GM12801 (cell line): ENCODE data around the gene MST1.

ENCODE experiments used
- TF ChIP-seq, protein P1 (sequence below): IDR thresholded peaks from one replicate; pipeline ENCODE4 v1.5.1; 2011; ENCODE audit warnings: control low read depth; ENCODE audit not compliant: insufficient read length; ENCODE audit errors: extremely low read depth

The MST1 gene

DNA sequence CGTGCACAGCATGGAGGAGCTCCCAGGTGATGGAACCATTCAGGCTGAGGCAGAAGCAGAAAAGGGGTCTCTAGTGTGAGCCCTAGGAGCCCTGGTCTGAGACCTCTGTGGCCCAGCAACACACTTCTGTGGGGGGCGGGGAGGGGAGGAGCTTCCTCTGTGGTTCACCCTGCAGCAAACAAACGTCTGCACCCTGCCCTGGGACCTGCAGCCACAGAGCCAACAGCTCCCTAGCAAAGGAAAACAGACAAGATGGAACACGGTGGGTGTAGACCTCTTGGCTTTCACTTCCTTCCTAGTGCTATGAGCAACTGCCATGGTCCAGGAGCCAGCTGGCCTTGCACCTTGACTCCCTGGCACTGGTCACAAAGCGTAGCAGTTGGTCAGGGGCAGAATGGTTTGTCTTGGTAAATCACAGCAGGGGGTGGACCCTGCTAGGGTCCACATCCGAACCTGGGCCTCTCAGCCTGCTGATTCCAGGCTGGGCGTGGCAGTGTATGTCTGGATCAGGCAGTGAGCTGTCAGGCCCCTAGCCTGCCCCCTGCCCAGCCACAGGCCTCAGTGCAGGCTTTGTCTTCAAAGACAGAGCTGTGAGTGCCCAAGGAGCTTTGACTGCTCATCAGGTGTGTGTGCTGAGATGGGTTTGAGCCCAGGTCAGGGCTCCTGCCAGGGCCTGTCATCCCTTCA is 23.5 kb upstream of the MST1 start:
- TF ChIP-seq, protein P1, sequence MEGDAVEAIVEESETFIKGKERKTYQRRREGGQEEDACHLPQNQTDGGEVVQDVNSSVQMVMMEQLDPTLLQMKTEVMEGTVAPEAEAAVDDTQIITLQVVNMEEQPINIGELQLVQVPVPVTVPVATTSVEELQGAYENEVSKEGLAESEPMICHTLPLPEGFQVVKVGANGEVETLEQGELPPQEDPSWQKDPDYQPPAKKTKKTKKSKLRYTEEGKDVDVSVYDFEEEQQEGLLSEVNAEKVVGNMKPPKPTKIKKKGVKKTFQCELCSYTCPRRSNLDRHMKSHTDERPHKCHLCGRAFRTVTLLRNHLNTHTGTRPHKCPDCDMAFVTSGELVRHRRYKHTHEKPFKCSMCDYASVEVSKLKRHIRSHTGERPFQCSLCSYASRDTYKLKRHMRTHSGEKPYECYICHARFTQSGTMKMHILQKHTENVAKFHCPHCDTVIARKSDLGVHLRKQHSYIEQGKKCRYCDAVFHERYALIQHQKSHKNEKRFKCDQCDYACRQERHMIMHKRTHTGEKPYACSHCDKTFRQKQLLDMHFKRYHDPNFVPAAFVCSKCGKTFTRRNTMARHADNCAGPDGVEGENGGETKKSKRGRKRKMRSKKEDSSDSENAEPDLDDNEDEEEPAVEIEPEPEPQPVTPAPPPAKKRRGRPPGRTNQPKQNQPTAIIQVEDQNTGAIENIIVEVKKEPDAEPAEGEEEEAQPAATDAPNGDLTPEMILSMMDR, result no peak

DNA sequence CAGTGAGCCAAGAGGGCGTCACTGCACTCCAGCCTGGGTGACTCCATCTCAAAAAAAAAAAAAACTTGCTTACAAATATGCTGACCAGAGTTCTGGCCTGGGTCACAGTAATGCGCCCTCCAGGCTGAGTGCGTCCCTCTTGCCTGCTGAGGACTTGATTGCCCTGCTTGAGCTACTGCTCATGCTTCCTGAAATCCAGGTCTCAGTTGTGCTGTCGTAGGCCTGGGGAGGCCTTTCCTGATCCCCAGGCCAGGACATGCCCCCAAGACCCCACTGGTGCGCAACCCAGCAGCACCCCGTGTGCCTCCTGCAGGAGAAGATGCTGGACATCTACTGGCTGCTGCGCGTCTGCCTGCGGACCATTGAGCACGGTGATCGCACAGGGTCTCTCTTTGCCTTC is 22.9 kb upstream of the MST1 start:
- TF ChIP-seq, protein P1, result no peak

DNA sequence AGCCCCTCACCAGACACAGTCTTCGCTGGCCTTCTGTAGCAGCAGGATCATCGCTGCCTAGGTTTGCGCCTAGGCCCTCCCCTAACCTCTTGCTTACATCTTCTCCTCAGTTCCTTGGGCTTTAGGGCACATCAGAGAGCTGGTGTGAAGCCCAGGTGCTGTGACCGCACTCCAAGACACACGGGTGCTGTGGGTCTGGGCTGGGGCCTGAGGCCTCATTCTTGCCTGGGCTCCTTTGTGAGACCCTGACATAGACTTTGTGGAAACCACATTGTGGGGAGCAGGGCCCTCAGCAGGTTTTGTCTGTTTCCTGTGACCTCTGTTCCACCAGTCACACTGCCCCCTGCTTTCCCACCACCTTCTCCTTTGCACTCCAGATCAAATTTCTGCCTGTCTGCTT is 22.2 kb upstream of the MST1 start:
- TF ChIP-seq, protein P1, result no peak

DNA sequence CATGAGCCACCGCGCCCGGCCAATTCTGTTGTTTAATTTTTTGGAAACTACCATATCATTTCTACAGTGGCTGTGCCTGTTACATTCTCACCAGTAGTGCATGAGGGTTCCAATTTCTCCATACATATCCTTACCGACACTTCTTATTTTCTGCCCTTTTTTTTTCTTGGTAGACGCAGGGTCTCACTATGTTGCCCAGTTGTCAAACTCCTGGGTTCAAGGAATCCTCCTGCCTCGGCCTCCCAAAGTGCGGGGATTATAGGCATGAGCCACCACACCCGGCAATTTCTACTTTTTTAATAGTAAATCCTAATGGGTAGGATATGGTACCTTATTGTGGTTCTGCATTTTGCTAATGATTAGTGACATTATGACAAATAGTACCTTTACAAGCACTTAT is 20.6 kb upstream of the MST1 start:
- TF ChIP-seq, protein P1, result no peak

DNA sequence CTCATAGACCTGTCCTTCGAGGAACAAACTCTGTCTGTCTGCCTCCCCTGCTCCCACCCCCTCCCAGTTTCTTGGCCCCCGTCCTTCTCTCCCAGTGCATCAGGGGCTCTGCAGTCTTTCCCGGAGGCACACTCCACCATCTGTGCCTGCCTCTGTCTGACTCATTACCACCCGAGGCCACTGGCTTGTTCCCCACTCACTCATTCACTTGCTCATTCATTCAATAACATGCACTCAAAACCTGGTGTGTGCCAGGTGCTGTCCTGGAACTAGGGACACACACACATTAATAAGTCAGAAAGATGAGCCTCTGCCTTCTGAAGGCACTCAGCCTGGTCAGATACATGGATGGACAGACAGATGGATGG is 17.8 kb upstream of the MST1 start:
- TF ChIP-seq, protein P1, result no peak

DNA sequence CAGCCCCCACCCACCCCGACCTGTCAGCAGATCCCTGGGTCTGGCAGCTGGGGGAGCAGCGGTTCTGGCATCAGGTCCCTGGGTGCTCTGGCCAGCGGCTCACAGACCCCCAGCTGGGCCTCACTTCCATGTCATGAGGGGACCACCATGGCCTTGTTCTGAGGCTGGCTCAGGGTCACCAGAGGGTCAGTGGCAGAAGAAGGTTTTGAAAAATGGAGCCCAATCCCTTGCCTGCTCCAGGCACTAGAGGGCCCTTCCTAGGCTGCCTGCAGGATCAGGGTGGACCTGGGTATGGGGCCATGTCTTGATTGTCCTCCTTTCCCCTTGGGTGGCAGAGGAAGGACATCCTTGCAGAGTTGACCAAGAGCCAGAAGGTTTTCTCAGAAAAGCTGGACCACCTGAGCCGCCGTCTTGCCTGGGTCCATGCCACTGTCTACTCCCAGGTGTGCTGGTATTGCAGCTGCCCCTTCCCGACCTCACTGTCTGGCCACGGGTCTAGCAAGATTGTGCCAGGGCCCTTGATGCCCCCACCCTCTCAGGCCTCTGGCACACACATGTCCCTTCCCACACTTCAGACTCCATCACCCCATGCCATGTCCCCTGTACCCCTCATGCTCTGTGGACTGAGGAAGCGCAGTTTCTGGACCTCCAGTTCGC is 17.3 kb upstream of the MST1 start:
- TF ChIP-seq, protein P1, result no peak

DNA sequence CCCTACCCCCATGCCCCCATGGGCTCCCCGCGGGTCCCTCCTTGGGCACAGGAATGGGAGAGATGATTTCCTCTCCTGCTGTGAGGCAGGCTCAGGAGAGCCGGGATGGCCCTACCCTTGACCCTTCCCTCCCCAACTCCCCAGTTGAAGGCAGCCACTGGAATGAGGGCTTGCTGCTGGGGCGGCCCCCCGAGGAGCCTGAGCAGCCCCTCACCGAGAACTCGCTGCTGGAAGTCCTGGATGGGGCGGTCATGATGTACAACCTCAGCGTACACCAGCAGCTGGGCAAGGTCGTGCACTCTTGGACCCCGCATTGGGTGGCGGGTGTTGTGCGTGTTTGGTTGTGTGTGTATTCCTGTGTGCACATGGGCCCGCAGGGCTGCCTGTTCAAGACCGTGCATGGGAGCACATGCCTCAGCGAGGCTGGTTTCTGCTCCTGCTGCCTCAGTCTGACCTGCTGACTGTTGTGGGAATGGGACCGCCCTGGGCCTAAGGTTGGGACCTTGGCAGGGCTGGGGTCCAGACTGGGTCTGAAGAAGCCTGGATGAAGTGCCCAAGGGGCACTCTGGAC is 16.2 kb upstream of the MST1 start:
- TF ChIP-seq, protein P1, result no peak
